Fibroblast of villous mesenchyme (primary cell): Measurements from ENCODE around the gene PSAP. TPM values are rescaled to one million over a fixed set of nuclear protein-coding genes. Genes with fewer than 3 reads are reported as not detected.

Source experiments
- DNase-seq: peaks from one replicate; pipeline ENCODE4 v3.0.0-alpha.2; 2010; ENCODE audit warnings: low read depth
- H3K4me3 ChIP-seq: 2 replicates; pipeline ENCODE4 v1.5.1; 2011; ENCODE audit warnings: low read depth, mild to moderate bottlenecking, low read length
- CTCF ChIP-seq: IDR thresholded peaks from 2 replicates; pipeline ENCODE4 v1.5.1; 2012; ENCODE audit warnings: low read depth, mild to moderate bottlenecking, low read length; ENCODE audit not compliant: insufficient read depth
- total RNA-seq: library from RNA; depleted of rRNA; stranded (reverse); fragments of >200 nt; gene quantifications from 2 replicates; pipeline ENCODE4 v1.2.3, GENCODE V29; 2012

The PSAP gene
- total RNA-seq, 1 donor, result 521 TPM

- H3K4me3 ChIP-seq, result no peak overlapping the region
Measured at GRCh38 chr10:71842422-71842821, 8.6 kb downstream of the PSAP start.

GRCh38 chr10:71840958-71841335, 10.1 kb downstream of the PSAP start:
- DNase-seq, result no peak
- no peak overlapping the region for H3K4me3 ChIP-seq
- TF ChIP-seq CTCF, result no peak

More at GRCh38 chr10:71842422-71842821, 8.6 kb downstream of the PSAP start:
- TF ChIP-seq CTCF, result no peak
- no peak for DNase-seq

GRCh38 chr10:71840177-71840957, 10.7 kb downstream of the PSAP start:
- TF ChIP-seq CTCF, result no peak
- peak; percentile 97 for DNase-seq
- no peak overlapping the region for H3K4me3 ChIP-seq

GRCh38 chr10:71838264-71839211, 12.5 kb downstream of the PSAP start:
- H3K4me3 ChIP-seq, result no peak overlapping the region

GRCh38 chr10:71837098-71837827, 13.8 kb downstream of the PSAP start:
- DNase-seq, result no peak

More at GRCh38 chr10:71838264-71839211, 12.5 kb downstream of the PSAP start:
- peak; percentile 82 for DNase-seq
- TF ChIP-seq CTCF, result no peak

More at GRCh38 chr10:71837098-71837827, 13.8 kb downstream of the PSAP start:
- TF ChIP-seq CTCF, result peak; percentile 61
- no peak overlapping the region for H3K4me3 ChIP-seq
